Urinary bladder (tissue), 4 donors: ENCODE measurements around the gene GRPEL2. TPM values are rescaled to one million over a fixed set of nuclear protein-coding genes. Genes with fewer than 3 reads are reported as not detected.
"Not testable (repeated sequence)": the region's sequence is repeated elsewhere in the genome, so short reads cannot be mapped to it uniquely, and the experiment has no call there.

Source experiments
- DNase-seq: peaks from one replicate; pipeline ENCODE4 v3.0.0-alpha.2; 2015; ENCODE audit errors: extremely low spot score
- H3K27ac ChIP-seq: one replicate; pipeline ENCODE4 v1.5.1; 2013; ENCODE audit warnings: low read depth, mild to moderate bottlenecking, moderate library complexity
- H3K36me3 ChIP-seq: one replicate; pipeline ENCODE4 v1.6.1; 2013; ENCODE audit warnings: mild to moderate bottlenecking, moderate library complexity; ENCODE audit not compliant: insufficient read depth
- H3K4me1 ChIP-seq: one replicate; pipeline ENCODE4 v1.6.1; 2013; ENCODE audit warnings: mild to moderate bottlenecking, moderate library complexity; ENCODE audit not compliant: insufficient read depth
- H3K4me3 ChIP-seq: one replicate; pipeline ENCODE4 v1.5.1; 2013; ENCODE audit warnings: low read depth, low read length
- WGBS: extraction: QIAGEN DNeasy Blood & Tissue Kit; methylation state at CpG from one replicate; pipeline ENCODE4 v1.1.7; 2013; 5-methylcytosine and 5-hydroxymethylcytosine counted together
- polyA plus RNA-seq: library from polyadenylated mRNA; stranded (reverse); fragments of 200-250 nt; gene quantifications from one replicate; pipeline ENCODE4 v1.2.3, GENCODE V29; 2013
- total RNA-seq: library from RNA; depleted of rRNA; stranded (reverse); fragments of >200 nt; gene quantifications from one replicate; pipeline ENCODE4 v1.2.3, GENCODE V29; 2014
- donor health status: healthy with polysubstance abuse.
- donor health status: healthy.

GRPEL2 gene
- total and polyA plus RNA-seq, 2 donors = 5.1 to 17.6 TPM

GRCh38 chr5:149392718-149393117, 47.4 kb downstream of the GRPEL2 start:
- Histone ChIP-seq H3K36me3 (no peaks in the 10 kb centered on the region), H3K4me3 (no peak overlapping the region), H3K4me1 (peaks cover 2% of the 10 kb centered on the region), H3K27ac (no peak overlapping the region)
- 88% methylated on average over 19 of the region's 19 CpGs for WGBS
- DNase-seq = no peak

DNA sequence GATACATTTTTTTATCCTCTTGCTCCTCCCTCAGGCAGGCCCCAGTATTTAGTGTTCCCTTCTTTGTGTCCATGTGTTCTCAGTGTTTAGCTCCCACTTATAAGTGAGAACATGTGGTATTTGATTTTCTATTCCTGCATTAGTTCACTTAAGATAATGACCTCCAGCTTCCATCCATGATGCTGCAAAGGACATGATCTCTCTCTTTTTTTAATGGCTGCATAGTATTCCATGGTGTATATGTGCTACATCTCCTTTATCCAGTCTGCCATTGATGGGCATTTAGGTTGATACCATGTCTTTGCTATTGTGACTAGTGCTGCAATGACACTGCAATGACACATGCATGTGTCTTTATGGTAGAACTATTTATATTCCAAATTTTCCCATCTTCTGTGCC, 49.7 kb downstream of the GRPEL2 start:
- H3K27ac ChIP-seq, H3K4me3 ChIP-seq, H3K36me3 ChIP-seq, DNase-seq, H3K4me1 ChIP-seq: not testable (repeated sequence)

- no peak overlapping the region for H3K27ac ChIP-seq
- no peaks in the 10 kb centered on the region for H3K36me3 ChIP-seq
- 62% methylated on average over 6 of the region's 6 CpGs for WGBS
- no peak overlapping the region for H3K4me3 ChIP-seq
- DNase-seq = no peak
- no peaks in the 10 kb centered on the region for H3K4me1 ChIP-seq
These were observed 52.2 kb downstream of the GRPEL2 start for GRCh38 chr5:149397530-149397929.

DNA sequence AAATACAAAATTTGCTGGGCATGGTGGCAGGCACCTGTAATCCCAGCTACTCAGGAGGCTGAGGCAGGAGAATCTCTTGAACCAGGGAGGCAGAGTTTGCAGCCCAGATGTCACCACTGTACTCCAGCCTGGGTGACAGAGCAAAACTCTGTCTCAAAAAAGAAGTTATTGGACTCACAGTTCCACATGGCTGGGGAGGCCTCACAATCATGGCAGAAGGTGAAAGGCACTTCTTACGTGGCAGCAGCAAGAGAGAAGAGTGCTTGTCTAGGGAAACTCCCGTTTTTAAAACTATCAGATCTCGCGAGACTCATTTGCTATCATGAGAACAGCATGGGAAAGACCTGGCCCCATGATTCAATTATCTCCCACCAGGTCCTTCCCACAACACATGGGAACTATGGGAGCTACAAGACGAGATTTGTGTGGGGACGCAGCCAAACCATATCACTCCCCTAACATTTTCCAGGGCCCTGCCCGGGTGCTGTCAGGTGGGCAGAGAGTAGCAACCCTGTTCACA, 53.5 kb downstream of the GRPEL2 start:
- H3K27ac ChIP-seq, H3K36me3 ChIP-seq, H3K4me3 ChIP-seq, H3K4me1 ChIP-seq, DNase-seq: not testable (repeated sequence)
- 80% methylated on average over 7 of the region's 7 CpGs for WGBS

DNA sequence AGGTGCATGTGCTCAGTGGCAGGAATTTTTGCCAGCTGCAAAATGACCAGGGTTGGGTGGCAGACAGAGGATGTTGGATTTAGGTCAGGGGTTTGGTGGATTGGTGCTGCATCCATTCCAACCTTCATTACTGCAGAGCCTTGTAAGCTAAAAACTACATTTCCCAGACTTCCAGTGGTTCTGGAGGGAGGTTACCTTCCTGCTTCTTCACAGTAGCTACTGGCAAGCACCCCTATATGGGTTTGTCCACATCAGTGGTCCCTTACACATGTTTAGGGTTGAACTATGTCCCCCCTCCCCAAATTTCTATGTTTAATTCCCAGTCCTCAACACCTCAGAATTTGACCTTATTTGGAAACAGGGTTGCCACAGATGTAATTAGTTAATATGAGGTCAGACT, 54.5 kb downstream of the GRPEL2 start:
- Histone ChIP-seq H3K4me1 (no peaks in the 10 kb centered on the region), H3K4me3 (no peak overlapping the region), H3K27ac (no peak overlapping the region), H3K36me3 (no peaks in the 10 kb centered on the region)
- DNase-seq = no peak

DNA sequence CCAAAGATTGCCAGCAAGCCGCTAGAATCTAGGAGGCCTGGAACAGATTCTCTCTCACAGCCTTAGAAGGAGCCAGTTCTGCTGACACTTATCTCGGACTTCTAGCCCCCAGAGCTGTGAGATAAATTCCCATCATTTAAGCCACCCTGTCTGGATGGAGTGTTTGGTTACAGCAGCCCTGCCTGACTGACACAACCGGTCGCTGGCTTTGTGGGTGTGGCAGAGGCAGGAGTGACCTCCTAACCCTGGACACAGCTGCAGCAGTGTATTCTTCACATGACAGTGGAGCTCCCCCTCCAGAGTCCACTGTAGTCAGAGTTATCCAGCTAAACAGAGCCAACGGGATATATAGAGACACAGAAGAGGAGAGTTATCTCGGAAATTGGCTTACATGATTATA, 55.0 kb downstream of the GRPEL2 start:
- Histone ChIP-seq H3K27ac (no peak overlapping the region), H3K4me1 (no peaks in the 10 kb centered on the region), H3K36me3 (no peaks in the 10 kb centered on the region), H3K4me3 (no peak overlapping the region)
- no peak for DNase-seq
- 26% methylated on average over 6 of the region's 6 CpGs for WGBS

GRCh38 chr5:149401051-149401450, 55.8 kb downstream of the GRPEL2 start:
- H3K4me1 ChIP-seq = no peaks in the 10 kb centered on the region
- DNase-seq = no peak
- no peak overlapping the region for H3K4me3 ChIP-seq
- H3K27ac ChIP-seq = no peak overlapping the region
- no peaks in the 10 kb centered on the region for H3K36me3 ChIP-seq
- 97% methylated on average over 2 of the region's 2 CpGs for WGBS

- DNase-seq = no peak
- Histone ChIP-seq H3K4me3 (no peak overlapping the region), H3K4me1 (no peaks in the 10 kb centered on the region), H3K27ac (no peak overlapping the region), H3K36me3 (no peaks in the 10 kb centered on the region)
- 93% methylated on average over 3 of the region's 3 CpGs for WGBS
These were observed 57.0 kb downstream of the GRPEL2 start for GRCh38 chr5:149402291-149402690.

Other genes starting within 250 kb of the GRPEL2 start
- 9.8 TPM for gene ABLIM3, start 204.0 kb upstream of the GRPEL2 start, total RNA-seq
- 14.4 TPM for gene ABLIM3, start 204.0 kb upstream of the GRPEL2 start, polyA plus RNA-seq
- gene AFAP1L1, start 73.6 kb upstream of the GRPEL2 start, total RNA-seq = 27.9 TPM
- gene AFAP1L1, start 73.6 kb upstream of the GRPEL2 start, polyA plus RNA-seq = 6.3 TPM
- gene PCYOX1L, start 12.5 kb downstream of the GRPEL2 start, total RNA-seq = 8.1 TPM
- gene PCYOX1L, start 12.5 kb downstream of the GRPEL2 start, polyA plus RNA-seq = 7.8 TPM
- gene IL17B, start 33.8 kb downstream of the GRPEL2 start, total RNA-seq = 8.9 TPM
- gene IL17B, start 33.8 kb downstream of the GRPEL2 start, polyA plus RNA-seq = 3.7 TPM
- 343 TPM for gene CSNK1A1, start 205.9 kb downstream of the GRPEL2 start, total RNA-seq
- gene CSNK1A1, start 205.9 kb downstream of the GRPEL2 start, polyA plus RNA-seq = 144 TPM
- gene ARHGEF37, start 236.0 kb downstream of the GRPEL2 start, total RNA-seq = 5.6 TPM
- gene ARHGEF37, start 236.0 kb downstream of the GRPEL2 start, polyA plus RNA-seq = 14.2 TPM